Measurements from ENCODE around the gene MEIOC. TPM values are rescaled to one million over a fixed set of nuclear protein-coding genes. Genes with fewer than 3 reads are reported as not detected.
A peak's percentile ranks its signal among the peaks of the same experiment; 100 is the strongest.

MEIOC gene
- total and polyA plus RNA-seq, 2 of the 8 experiments (the other 6 are each of a cell fraction or from before 2014, with no cell fraction given), result 4.2 to 4.8 TPM

DNA sequence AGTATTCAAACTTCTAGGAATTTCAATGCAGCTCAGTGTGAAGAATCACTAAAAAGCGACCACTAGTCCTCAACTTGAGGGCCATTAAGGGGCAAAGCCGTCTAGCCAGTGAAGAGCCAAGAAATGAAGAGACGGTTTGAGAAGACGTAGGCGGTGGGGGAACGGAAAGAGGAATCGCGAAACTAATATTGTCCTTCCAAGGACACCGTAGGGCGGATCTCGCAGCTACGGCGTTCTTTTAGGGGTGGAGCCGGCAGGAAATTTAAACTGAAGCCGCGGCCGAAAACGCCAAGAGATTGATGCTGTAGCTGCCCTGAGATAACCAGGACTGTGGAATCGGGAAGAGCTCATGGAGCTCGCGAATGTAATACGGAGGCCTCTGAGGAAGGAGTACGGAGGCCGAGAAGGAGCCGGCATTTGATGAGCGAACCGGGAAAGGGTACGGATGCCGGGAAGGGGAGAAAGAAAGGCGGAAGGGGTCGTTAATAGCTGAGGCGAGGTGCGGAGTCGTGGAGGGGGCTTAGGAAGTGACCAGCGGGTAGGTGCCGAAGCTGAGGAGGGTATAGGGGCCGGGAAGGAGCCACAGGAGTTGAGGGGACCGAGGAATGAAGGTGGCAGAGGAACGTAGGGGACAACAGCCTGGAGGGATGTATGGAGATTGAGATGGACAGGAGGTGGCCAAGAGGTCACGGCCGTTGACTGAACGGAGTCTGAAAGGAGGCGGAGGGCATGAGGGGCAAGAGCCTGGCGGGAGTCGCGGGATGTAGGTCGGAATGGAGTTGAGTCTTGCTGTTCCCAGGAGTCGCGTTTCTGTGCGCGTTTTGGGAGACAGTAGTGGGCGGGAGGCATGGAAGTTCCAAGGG is 52.4 kb downstream of the MEIOC start, which contains the start of gene DBF4B (continued):
- TF ChIP-seq TBP (IDR thresholded peaks at IDR 0.05; ENCODE audit: low read depth, low read length) (peak; percentile 88), CBX8 (IDR thresholded peaks at IDR 0.05; ENCODE audit: borderline replicate concordance, low read depth, low read length) (no peak), BCL11A (IDR thresholded peaks at IDR 0.05; ENCODE audit: low read depth in 2 of 2, low read length in 2 of 2) (no peak), CREB1 (IDR thresholded peaks at IDR 0.05) (peak; percentile 44; the same call in 1 of the 2 replicates), CTBP2 (IDR thresholded peaks at IDR 0.05; ENCODE audit: borderline replicate concordance, insufficient read depth, insufficient read length, low read length) (no peak), SP2 (IDR thresholded peaks at IDR 0.05; ENCODE audit: low read length) (no peak), PHF8 (conservative IDR thresholded peaks at IDR 0.05; ENCODE audit: low read depth, low read length) (peak; percentile 68), CHD1 (IDR thresholded peaks at IDR 0.05; ENCODE audit: low read depth, low read length) (no peak), EP300 (IDR thresholded peaks at IDR 0.05; ENCODE audit: borderline replicate concordance in 1 of 2, low read depth in 2 of 2, low read length in 2 of 2) (no peak), POLR2AphosphoS5 (IDR thresholded peaks at IDR 0.05; ENCODE audit: low read depth, low read length) (peak; percentile 41; the same call in 1 of the 2 replicates), SP4 (IDR thresholded peaks at IDR 0.05; ENCODE audit: low read length) (0 out of 2 replicates have a peak, but pooled peaks have one; percentile 56), RNF2 (IDR thresholded peaks at IDR 0.05; ENCODE audit: borderline replicate concordance, low read depth, low read length, missing control alignments, poor library complexity, severe bottlenecking) (no peak), HDAC2 (IDR thresholded peaks at IDR 0.05; ENCODE audit: borderline replicate concordance in 1 of 2, low read depth in 2 of 2, low read length in 2 of 2) (no peak; a peak in 1 of 4 replicates)
- TF ChIP-seq, protein P1, sequence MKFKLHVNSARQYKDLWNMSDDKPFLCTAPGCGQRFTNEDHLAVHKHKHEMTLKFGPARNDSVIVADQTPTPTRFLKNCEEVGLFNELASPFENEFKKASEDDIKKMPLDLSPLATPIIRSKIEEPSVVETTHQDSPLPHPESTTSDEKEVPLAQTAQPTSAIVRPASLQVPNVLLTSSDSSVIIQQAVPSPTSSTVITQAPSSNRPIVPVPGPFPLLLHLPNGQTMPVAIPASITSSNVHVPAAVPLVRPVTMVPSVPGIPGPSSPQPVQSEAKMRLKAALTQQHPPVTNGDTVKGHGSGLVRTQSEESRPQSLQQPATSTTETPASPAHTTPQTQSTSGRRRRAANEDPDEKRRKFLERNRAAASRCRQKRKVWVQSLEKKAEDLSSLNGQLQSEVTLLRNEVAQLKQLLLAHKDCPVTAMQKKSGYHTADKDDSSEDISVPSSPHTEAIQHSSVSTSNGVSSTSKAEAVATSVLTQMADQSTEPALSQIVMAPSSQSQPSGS (IDR thresholded peaks at IDR 0.05; ENCODE audit: low read length), result peak; percentile 67; the same call in 1 of the 2 replicates

All from H1 (cell line).